K562 (cell line): ENCODE results near the gene PODXL. TPM values are rescaled to one million over a fixed set of nuclear protein-coding genes. Genes with fewer than 3 reads are reported as not detected.
A peak's percentile ranks its signal among the peaks of the same experiment; 100 is the strongest.

Source experiments
- ARID1B ChIP-seq: fragments of 450-650 bp; IDR thresholded peaks from 2 replicates; pipeline ENCODE4 v1.6.1; 2016; ENCODE audit warnings: antibody characterized with exemption, mild to moderate bottlenecking, inconsistent platforms
- BACH1 ChIP-seq: fragments of 200-800 bp; sonication (Bioruptor generic); IDR thresholded peaks from 2 replicates; pipeline ENCODE4 v1.6.1; 2016; ENCODE audit warnings: missing genetic modification characterization, missing compliant biosample characterization
- CREB1 ChIP-seq, 2 experiments: sonication (generic) in 1 of 2; formaldehyde crosslinking in 1 of 2; IDR thresholded peaks; 2 replicates each; pipeline versions ENCODE4 v1.6.1 to v1.8.0; 2012 to 2022; ENCODE audit warnings: inconsistent platforms in 1 of 2, mild to moderate bottlenecking in 1 of 2, missing genetic modification reagents in 1 of 2, moderate library complexity in 1 of 2
- CREB3L1 ChIP-seq: fragments of 450-650 bp; IDR thresholded peaks from 2 replicates; pipeline ENCODE4 v1.6.1; 2014; ENCODE audit warnings: low read depth, mild to moderate bottlenecking, moderate library complexity, borderline replicate concordance
- CTCF ChIP-seq, 3 experiments: IDR thresholded peaks in 2 of 3; conservative IDR thresholded peaks in 1 of 3; 2 replicates each; pipeline ENCODE4 v1.5.1; 2011 to 2012; ENCODE audit warnings: low read length in 3 of 3, mild to moderate bottlenecking in 3 of 3, control low read depth in 2 of 3, improper control_type of control experiment in 1 of 3, inconsistent platforms in 1 of 3, low read depth in 1 of 3, mixed read lengths in 1 of 3, moderate library complexity in 1 of 3; ENCODE audit not compliant: insufficient read depth in 2 of 3
- FOXA3 ChIP-seq, 2 experiments: fragments of 450-650 bp in 1 of 2; sonication (generic) in 1 of 2; formaldehyde crosslinking; IDR thresholded peaks in 1 of 2; conservative IDR thresholded peaks in 1 of 2; 2 replicates each; pipeline versions ENCODE4 v1.4.0 to v1.8.0; 2020 to 2022; ENCODE audit warnings: mild to moderate bottlenecking in 2 of 2, missing genetic modification reagents in 1 of 2
- GABPA ChIP-seq: fragments of 200-800 bp; sonication (Bioruptor generic); conservative IDR thresholded peaks from 2 replicates; pipeline ENCODE4 v1.6.1; 2016; ENCODE audit warnings: low read depth, missing genetic modification characterization, missing compliant biosample characterization
- HDAC2 ChIP-seq: fragments of 450-650 bp; IDR thresholded peaks from 2 replicates; pipeline ENCODE4 v1.6.1; 2016; ENCODE audit warnings: mild to moderate bottlenecking
- HDAC6 ChIP-seq: IDR thresholded peaks from 2 replicates; pipeline ENCODE4 v1.6.1; 2012; ENCODE audit warnings: low read depth, mild to moderate bottlenecking, control low read depth, inconsistent platforms, low read length, moderate library complexity
- JUND ChIP-seq, 2 experiments: IDR thresholded peaks; 2 replicates in 1 of 2; 3 replicates in 1 of 2; pipeline ENCODE4 v1.6.1; 2011; ENCODE audit warnings: borderline replicate concordance in 2 of 2, low read depth in 2 of 2, low read length in 2 of 2, improper control_type of control experiment in 1 of 2, missing biosample characterization in 1 of 2, missing genetic modification characterization in 1 of 2, missing genetic modification reagents in 1 of 2
- KLF16 ChIP-seq: IDR thresholded peaks from 2 replicates; pipeline ENCODE4 v1.6.1; 2016; ENCODE audit warnings: antibody characterized with exemption
- MNT ChIP-seq, 2 experiments: fragments of 450-650 bp; conservative IDR thresholded peaks; 2 replicates each; pipeline ENCODE4 v1.6.1; 2017; ENCODE audit warnings: mild to moderate bottlenecking in 2 of 2, moderate library complexity in 2 of 2
- PRDM10 ChIP-seq: fragments of 450-650 bp; IDR thresholded peaks from 2 replicates; pipeline ENCODE4 v1.6.1; 2018; ENCODE audit not compliant: partially characterized antibody
- RB1 ChIP-seq: fragments of 450-650 bp; IDR thresholded peaks from 2 replicates; pipeline ENCODE4 v1.6.1; 2017; ENCODE audit warnings: low read depth, mild to moderate bottlenecking
- SOX6 ChIP-seq: fragments of 450-650 bp; IDR thresholded peaks from 2 replicates; pipeline ENCODE4 v1.6.1; 2014; ENCODE audit warnings: mild to moderate bottlenecking
- TAF7 ChIP-seq: fragments of 450-650 bp; IDR thresholded peaks from 2 replicates; pipeline ENCODE4 v1.6.1; 2016; ENCODE audit warnings: missing genetic modification characterization, missing compliant biosample characterization
- ZNF589 ChIP-seq: fragments of 200-800 bp; sonication (Bioruptor generic); IDR thresholded peaks from 2 replicates; pipeline ENCODE4 v1.6.1; 2016; ENCODE audit warnings: low read depth, missing genetic modification characterization, missing compliant biosample characterization
- polyA plus RNA-seq, 8 experiments: library from polyadenylated mRNA; depleted of rRNA in 4 of 8; stranded (reverse) in 5 of 8; unstranded in 3 of 8; fragments of >200 nt; fragmentation: Nextera tagmentation in 2 of 8; fragmentation: Illumina TruSeq in 1 of 8; extraction: Ambion mirVana in 2 of 8; extraction: Trizol in 1 of 8; gene quantifications; 2 replicates each; pipeline versions ENCODE4 v1.2.1 to v1.2.3, GENCODE V29; 2011 to 2014; ENCODE audit warnings: inconsistent platforms in 1 of 8, missing spikeins in 1 of 8
- total RNA-seq, 7 experiments: library from RNA; depleted of rRNA in 6 of 7; stranded (reverse); fragments of >200 nt in 6 of 7; fragmentation: Illumina TruSeq in 2 of 7; extraction: Trizol in 2 of 7; gene quantifications; 2 replicates each; pipeline versions ENCODE4 v1.2.1 to v1.2.3, GENCODE V29; 2011 to 2021; ENCODE audit warnings: low replicate concordance in 1 of 7

The PODXL gene
- total and polyA plus RNA-seq, 9 of the 15 experiments (the other 6 are each of a cell fraction or from before 2014, with no cell fraction given) = 0.01 to 0.73 (median 0.07) TPM

GRCh38 chr7:131507592-131508331 lies 48.7 kb downstream of the PODXL start (continued):
- TF ChIP-seq GABPA (tag) = no peak
- no peak for TF ChIP-seq PRDM10
- TF ChIP-seq ZNF589 = no peak
- no peak for TF ChIP-seq KLF16
- peak; percentile 43; the same call in 1 of the 2 replicates for TF ChIP-seq JUND (IDR thresholded peaks at IDR 0.05; ENCODE audit: borderline replicate concordance, low read depth, low read length)
- no peak; the same call in 2 of the 3 replicates for TF ChIP-seq JUND (tag; IDR thresholded peaks at IDR 0.05; ENCODE audit: borderline replicate concordance, low read depth, low read length)
- TF ChIP-seq RB1 = peak; percentile 74; the same call in 1 of the 2 replicates
- TF ChIP-seq HDAC2 = no peak
- TF ChIP-seq CTCF (IDR thresholded peaks at IDR 0.05 in 2 of 3, conservative IDR thresholded peaks at IDR 0.05 in 1 of 3; ENCODE audit: insufficient read depth in 2 of 3, low read depth in 1 of 3, low read length in 3 of 3) = peak; percentile 95 to 99 (median 96)
- TF ChIP-seq SOX6 = 0 out of 2 replicates have a peak, but pooled peaks have one; percentile 10
- TF ChIP-seq CREB1 (IDR thresholded peaks at IDR 0.05) = no peak
- no peak for TF ChIP-seq CREB1 (CRISPR knock-in tag; IDR thresholded peaks at IDR 0.05)
- TF ChIP-seq HDAC6 = no peak
- TF ChIP-seq ARID1B = no peak
- no peak for TF ChIP-seq BACH1 (tag)
- 0 out of 4 replicates have a peak, but pooled peaks of 1 of the 2 experiments have one; percentile 45 for TF ChIP-seq FOXA3 (CRISPR knock-in tag; conservative IDR thresholded peaks at IDR 0.05 in 1 of 2, IDR thresholded peaks at IDR 0.05 in 1 of 2)
- no peak for TF ChIP-seq TAF7 (tag)
- TF ChIP-seq CREB3L1 = peak; percentile 67; the same call in 1 of the 2 replicates
- TF ChIP-seq MNT (conservative IDR thresholded peaks at IDR 0.05) = 0 out of 4 replicates have a peak, but pooled peaks of 1 of the 2 experiments have one; percentile 17
